Gastroesophageal sphincter (tissue), 4 donors: ENCODE data around the gene ATP7A. TPM values are rescaled to one million over a fixed set of nuclear protein-coding genes. Genes with fewer than 3 reads are reported as not detected.
A peak's percentile ranks its signal among the peaks of the same experiment; 100 is the strongest.
"Not testable (repeated sequence)": the region's sequence is repeated elsewhere in the genome, so short reads cannot be mapped to it uniquely, and the experiment has no call there.

Experiments used
- ATAC-seq: fragments of 150-250 bp; one replicate; pipeline ENCODE4 v1.9.1; 2016; ENCODE audit warnings: mild to moderate bottlenecking, moderate library complexity
- H3K27ac ChIP-seq, 4 donors: fragments of 200-600 bp; sonication (generic) in 3 of 4; 1 replicate in 3 of 4; 2 replicates in 1 of 4; pipeline ENCODE4 v1.5.1; 2016 to 2019
- H3K27me3 ChIP-seq: fragments of 200-600 bp; sonication (generic); one replicate; pipeline ENCODE4 v1.5.1; 2019
- H3K36me3 ChIP-seq, 2 donors: fragments of 200-600 bp; sonication (generic); one replicate each; pipeline ENCODE4 v1.5.1; 2019; ENCODE audit warnings: control low read depth in 1 of 2
- H3K4me1 ChIP-seq, 3 donors: fragments of 200-600 bp; sonication (generic); 1 replicate in 2 of 3; 2 replicates in 1 of 3; pipeline ENCODE4 v1.5.1; 2016 to 2019; ENCODE audit warnings: control low read depth in 2 of 3
- H3K4me3 ChIP-seq, 2 donors: fragments of 200-600 bp; sonication (generic); one replicate each; pipeline ENCODE4 v1.5.1; 2019; ENCODE audit warnings: mild to moderate bottlenecking in 1 of 2, moderate library complexity in 1 of 2
- H3K9me3 ChIP-seq, 3 donors: fragments of 200-600 bp; sonication (generic); one replicate each; pipeline ENCODE4 v1.5.1; 2017 to 2019; ENCODE audit warnings: control low read depth in 2 of 3
- EP300 ChIP-seq: sonication (generic); formaldehyde crosslinking; IDR thresholded peaks from one replicate; pipeline ENCODE4 v1.6.1; 2017; ENCODE audit warnings: antibody characterized with exemption, mild to moderate bottlenecking
- POLR2A ChIP-seq, 2 donors: fragments of 450-650 bp; IDR thresholded peaks; one replicate each; pipeline ENCODE4 v1.6.1; 2017; ENCODE audit warnings: antibody characterized with exemption in 2 of 2, mild to moderate bottlenecking in 2 of 2, moderate library complexity in 1 of 2
- POLR2AphosphoS5 ChIP-seq: sonication (generic); formaldehyde crosslinking; IDR thresholded peaks from one replicate; pipeline ENCODE4 v1.6.1; 2017; ENCODE audit warnings: antibody characterized with exemption
- WGBS, 2 donors: methylation state at CpG; one replicate each; pipeline ENCODE4 v1.1.5; 2018; ENCODE audit warnings: low coverage in 1 of 2; 5-methylcytosine and 5-hydroxymethylcytosine counted together
- small RNA-seq, 4 donors: library from RNA; depleted of rRNA; stranded (forward); fragments of <200 nt; gene quantifications; one replicate each; pipeline ENCODE3, GENCODE V24; 2016
- total RNA-seq, 4 donors: library from RNA; depleted of rRNA; stranded (reverse); fragments of >200 nt; gene quantifications; one replicate each; pipeline ENCODE4 v1.1.0, GENCODE V29; 2016
- TF ChIP-seq, protein P1 (sequence below), 4 experiments: fragments of 200-600 bp in 2 of 4; fragments of 450-650 bp in 2 of 4; sonication (generic) in 1 of 4; IDR thresholded peaks; one replicate each; pipeline ENCODE4 v1.5.1; 2017 to 2019; ENCODE audit warnings: antibody characterized with exemption in 4 of 4, mild to moderate bottlenecking in 2 of 4, moderate library complexity in 2 of 4

ATP7A gene
- total RNA-seq, 4 donors from 2014 or later, result 8.6 to 21.2 (median 12.7) TPM

DNA sequence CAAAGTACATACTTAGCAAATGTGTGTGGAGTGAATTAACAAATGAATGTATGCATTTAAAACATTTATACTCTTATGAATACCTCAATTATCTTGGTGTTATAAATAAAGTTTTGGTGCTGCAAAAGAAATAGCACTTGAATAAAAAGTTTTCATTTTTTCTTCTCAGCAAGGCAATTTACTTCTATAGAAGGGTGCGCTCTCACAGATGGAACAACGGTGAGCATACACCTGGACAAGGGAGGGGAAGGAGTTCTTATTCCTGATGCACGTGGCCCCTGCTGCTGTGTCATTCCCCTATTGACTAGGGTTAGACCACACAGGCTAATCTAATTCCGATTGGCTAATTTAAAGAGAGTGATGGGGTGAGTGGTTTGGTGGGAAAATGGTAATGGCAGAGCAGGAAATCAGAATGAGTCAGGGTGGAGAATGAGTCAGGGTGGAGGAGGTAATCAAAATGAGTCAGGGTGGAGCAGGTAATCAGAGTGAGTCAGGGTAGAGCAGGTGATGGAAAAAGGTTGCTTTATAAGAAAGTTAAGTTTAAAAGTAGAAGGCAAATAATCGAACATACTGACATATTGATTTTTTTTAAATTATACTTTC lies 165.4 kb downstream of the ATP7A start:
- 85 to 100% methylated on average over 3 to 5 of the region's 5 CpGs for WGBS, 2 donors
- no peak for TF ChIP-seq POLR2AphosphoS5
- TF ChIP-seq POLR2A (IDR thresholded peaks at IDR 0.05), result no peak
- TF ChIP-seq EP300, result no peak
- TF ChIP-seq, protein P1, sequence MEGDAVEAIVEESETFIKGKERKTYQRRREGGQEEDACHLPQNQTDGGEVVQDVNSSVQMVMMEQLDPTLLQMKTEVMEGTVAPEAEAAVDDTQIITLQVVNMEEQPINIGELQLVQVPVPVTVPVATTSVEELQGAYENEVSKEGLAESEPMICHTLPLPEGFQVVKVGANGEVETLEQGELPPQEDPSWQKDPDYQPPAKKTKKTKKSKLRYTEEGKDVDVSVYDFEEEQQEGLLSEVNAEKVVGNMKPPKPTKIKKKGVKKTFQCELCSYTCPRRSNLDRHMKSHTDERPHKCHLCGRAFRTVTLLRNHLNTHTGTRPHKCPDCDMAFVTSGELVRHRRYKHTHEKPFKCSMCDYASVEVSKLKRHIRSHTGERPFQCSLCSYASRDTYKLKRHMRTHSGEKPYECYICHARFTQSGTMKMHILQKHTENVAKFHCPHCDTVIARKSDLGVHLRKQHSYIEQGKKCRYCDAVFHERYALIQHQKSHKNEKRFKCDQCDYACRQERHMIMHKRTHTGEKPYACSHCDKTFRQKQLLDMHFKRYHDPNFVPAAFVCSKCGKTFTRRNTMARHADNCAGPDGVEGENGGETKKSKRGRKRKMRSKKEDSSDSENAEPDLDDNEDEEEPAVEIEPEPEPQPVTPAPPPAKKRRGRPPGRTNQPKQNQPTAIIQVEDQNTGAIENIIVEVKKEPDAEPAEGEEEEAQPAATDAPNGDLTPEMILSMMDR (IDR thresholded peaks at IDR 0.05), result no peak
- H3K27me3 ChIP-seq, result no peaks in the 10 kb centered on the region
- no peaks in the 10 kb centered on the region for H3K36me3 ChIP-seq
- H3K9me3 ChIP-seq, result no peaks in the 10 kb centered on the region
- no peak overlapping the region for H3K4me3 ChIP-seq
- H3K27ac ChIP-seq, result no peak overlapping the region
- no peaks in the 10 kb centered on the region for H3K4me1 ChIP-seq
- ATAC-seq, result no peak

DNA sequence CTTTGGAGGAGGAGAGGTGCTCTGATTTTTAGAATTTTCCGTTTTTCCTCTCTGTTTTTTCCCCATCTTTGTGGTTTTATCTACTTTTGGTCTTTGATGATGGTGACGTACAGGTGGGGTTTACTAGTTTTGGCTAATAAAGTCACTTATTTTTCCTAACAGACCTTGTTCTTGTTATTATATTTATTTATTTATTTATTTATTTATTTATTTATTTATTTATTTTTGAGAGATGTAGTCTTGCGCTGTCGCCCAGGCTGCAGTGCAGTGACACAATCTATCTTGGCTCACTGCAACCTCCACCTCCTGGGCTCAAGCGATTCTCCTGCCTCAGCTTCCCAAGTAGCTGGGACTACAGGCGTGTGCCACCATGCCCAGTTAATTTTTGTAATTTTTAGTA lies 170.9 kb downstream of the ATP7A start:
- not testable (repeated sequence) for H3K27me3 ChIP-seq, H3K4me3 ChIP-seq, H3K27ac ChIP-seq, H3K4me1 ChIP-seq, ATAC-seq, H3K36me3 ChIP-seq, H3K9me3 ChIP-seq
- WGBS, 2 donors, result 40 to 92% methylated on average over 1 to 6 of the region's 6 CpGs

DNA sequence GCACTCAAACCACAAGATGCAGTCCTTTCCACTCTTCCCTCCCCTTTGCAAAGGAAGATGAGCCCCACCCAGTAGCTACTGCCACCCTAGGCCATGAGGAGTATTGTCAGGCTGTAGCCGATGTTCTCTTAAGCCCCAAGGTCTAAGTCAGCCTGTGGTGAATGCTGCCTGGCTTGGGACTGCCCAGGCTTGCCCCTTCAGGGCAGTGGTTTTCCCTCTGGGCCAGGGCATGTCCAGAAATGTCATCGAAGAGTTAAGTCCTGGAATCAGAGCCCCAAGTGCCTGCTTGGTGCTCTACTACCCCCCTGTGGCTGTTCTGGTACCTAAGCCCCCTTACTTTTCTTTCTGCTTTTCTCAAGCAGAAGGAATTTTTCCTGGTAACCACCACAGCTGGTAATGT lies 181.8 kb downstream of the ATP7A start:
- no peaks in the 10 kb centered on the region for H3K36me3 ChIP-seq
- no peak overlapping the region for H3K27ac ChIP-seq
- 17% methylated on average over 1 of the region's 2 CpGs; no CpG with 5 or more reads in 1 of the 2 donors for WGBS, 2 donors
- no peaks in the 10 kb centered on the region for H3K4me1 ChIP-seq
- H3K27me3 ChIP-seq, result no peaks in the 10 kb centered on the region
- TF ChIP-seq POLR2A (IDR thresholded peaks at IDR 0.05), result no peak
- TF ChIP-seq, protein P1 (IDR thresholded peaks at IDR 0.05), result peak in 3 of 4 experiments; percentile 7 to 51 (median 13)
- no peak overlapping the region for H3K4me3 ChIP-seq
- no peaks in the 10 kb centered on the region for H3K9me3 ChIP-seq
- no peak for ATAC-seq

DNA sequence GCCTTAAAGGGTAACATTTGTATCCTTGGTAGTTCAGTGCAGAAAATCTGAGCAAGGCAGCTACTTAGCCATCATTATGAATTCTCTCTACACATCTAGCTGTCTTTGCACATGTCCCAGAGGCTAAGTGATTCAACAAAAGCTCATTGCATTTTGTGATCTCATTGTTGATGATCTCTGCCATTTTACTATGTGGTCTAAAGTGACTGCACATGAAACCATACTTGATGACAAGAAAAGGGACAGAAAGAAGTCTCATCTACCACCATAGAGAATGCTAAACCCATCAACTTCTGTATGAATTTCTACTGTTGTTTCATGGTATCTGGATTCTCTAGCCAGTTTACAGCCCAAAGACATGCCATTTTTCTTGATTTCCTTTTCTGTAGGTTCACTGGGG lies 187.6 kb downstream of the ATP7A start:
- H3K9me3 ChIP-seq, result no peaks in the 10 kb centered on the region
- no peak overlapping the region for H3K4me3 ChIP-seq
- no peak overlapping the region for H3K27ac ChIP-seq
- H3K36me3 ChIP-seq, result no peaks in the 10 kb centered on the region
- no peaks in the 10 kb centered on the region for H3K27me3 ChIP-seq
- no peaks in the 10 kb centered on the region for H3K4me1 ChIP-seq
- ATAC-seq, result no peak
- TF ChIP-seq EP300, result no peak
- TF ChIP-seq, protein P1 (IDR thresholded peaks at IDR 0.05), result no peak
- no peak for TF ChIP-seq POLR2AphosphoS5
- no peak for TF ChIP-seq POLR2A (IDR thresholded peaks at IDR 0.05)

Small RNA genes lying within 50 kb of the gene (small RNA-seq; reads per million reads assigned to genes)
- gene RN7SL460P, result 0 reads per million in 4 donors

Other genes starting within 250 kb of the ATP7A start
- 100 to 1,000 TPM in 3 of 4 donors, 10 to 100 TPM in 1; 93.4 to 140 (median 117) TPM for gene ATRX, start 124.5 kb upstream of the ATP7A start, total RNA-seq
- gene MAGT1, start 15.3 kb upstream of the ATP7A start, total RNA-seq, result 10 to 100 TPM; 23.6 to 37.8 (median 31.9) TPM
- 100 to 1,000 TPM; 338 to 504 (median 366) TPM for gene COX7B, start 11.2 kb upstream of the ATP7A start, total RNA-seq
- gene PGAM4, start 58.9 kb downstream of the ATP7A start, total RNA-seq, result not detected
- gene PGK1, start 193.6 kb downstream of the ATP7A start, total RNA-seq, result 100 to 1,000 TPM; 204 to 360 (median 274) TPM
- 100 to 1,000 TPM in 1 of 4 donors, 10 to 100 TPM in 3; 47.3 to 101 (median 62.5) TPM for gene TAF9B, start 229.0 kb downstream of the ATP7A start, total RNA-seq